Measurements from ENCODE around the gene FGB. TPM values are rescaled to one million over a fixed set of nuclear protein-coding genes. Genes with fewer than 3 reads are reported as not detected.

The FGB gene
- total and polyA plus RNA-seq, 2 experiments from 2014 or later, result not detected

- TF ChIP-seq ZNF462 (CRISPR knock-in tag; IDR thresholded peaks at IDR 0.05) (no peak), JUNB (IDR thresholded peaks at IDR 0.05; ENCODE audit: unreplicated experiment) (no peak), REST (IDR thresholded peaks at IDR 0.05; ENCODE audit: unreplicated experiment) (no peak), ZNF114 (CRISPR knock-in tag; IDR thresholded peaks at IDR 0.05) (no peak), EZH2 (IDR thresholded peaks at IDR 0.05; ENCODE audit: low read depth, unreplicated experiment) (no peak), CREB1 (CRISPR knock-in tag; IDR thresholded peaks at IDR 0.05; ENCODE audit: low read depth) (no peak), POLR2AphosphoS5 (IDR thresholded peaks at IDR 0.05; ENCODE audit: low read depth) (no peak; the same call in 1 of the 2 replicates), NANOG (IDR thresholded peaks at IDR 0.05; ENCODE audit: borderline replicate concordance) (no peak), EZH2phosphoT487 (IDR thresholded peaks at IDR 0.05; ENCODE audit: unreplicated experiment) (no peak), ETS1 (IDR thresholded peaks at IDR 0.05) (no peak), CTCF (conservative IDR thresholded peaks at IDR 0.05; ENCODE audit: low read depth in 2 of 2) (no peak)
Observed at GRCh38 chr4:154534296-154534695, 28.5 kb upstream of the FGB start (continued).

All from GM23338 (cell line).